Mesenchymal stem cell (in vitro differentiated cells and primary cell): ENCODE results near the gene SMIM33.
"Not testable (repeated sequence)": the region's sequence is repeated elsewhere in the genome, so short reads cannot be mapped to it uniquely, and the experiment has no call there.

ENCODE experiments used
- DNase-seq: peaks from one replicate; pipeline ENCODE4 v3.0.0-alpha.2; 2013
- H2AFZ ChIP-seq: one replicate; pipeline ENCODE4 v1.6.1; 2013; ENCODE audit warnings: low read depth, mild to moderate bottlenecking, control low read depth, inconsistent platforms, low read length, moderate library complexity
- H2AK5ac ChIP-seq: 2 replicates; pipeline ENCODE4 v1.6.1; 2013; ENCODE audit warnings: low read length, moderate library complexity, mild to moderate bottlenecking, inconsistent platforms; ENCODE audit not compliant: severe bottlenecking
- H2BK120ac ChIP-seq: one replicate; pipeline ENCODE4 v1.6.1; 2013; ENCODE audit warnings: low read depth, mild to moderate bottlenecking, inconsistent platforms, low read length, moderate library complexity
- H2BK12ac ChIP-seq, 2 experiments: one replicate each; pipeline ENCODE4 v1.6.1; 2013; ENCODE audit warnings: inconsistent platforms in 2 of 2, low read length in 2 of 2, mild to moderate bottlenecking in 2 of 2, moderate library complexity in 2 of 2, control low read depth in 1 of 2
- H2BK15ac ChIP-seq: one replicate; pipeline ENCODE4 v1.6.1; 2013; ENCODE audit warnings: mild to moderate bottlenecking, low read depth, inconsistent platforms; ENCODE audit not compliant: poor library complexity, severe bottlenecking
- H2BK5ac ChIP-seq: 2 replicates; pipeline ENCODE4 v1.6.1; 2013; ENCODE audit warnings: low read depth, mild to moderate bottlenecking, low read length, control low read depth, inconsistent platforms; ENCODE audit not compliant: poor library complexity, severe bottlenecking
- H3K14ac ChIP-seq, 2 experiments: one replicate each; pipeline ENCODE4 v1.6.1; 2013; ENCODE audit warnings: inconsistent platforms in 2 of 2, low read length in 2 of 2, control low read depth in 1 of 2, mild to moderate bottlenecking in 1 of 2, moderate library complexity in 1 of 2
- H3K18ac ChIP-seq, 2 experiments: one replicate each; pipeline ENCODE4 v1.6.1; 2013; ENCODE audit warnings: inconsistent platforms in 2 of 2, low read length in 2 of 2, control low read depth in 1 of 2, low read depth in 1 of 2, mild to moderate bottlenecking in 1 of 2
- H3K23ac ChIP-seq, 2 experiments: one replicate each; pipeline ENCODE4 v1.6.1; 2013; ENCODE audit warnings: inconsistent platforms in 2 of 2, low read length in 2 of 2, mild to moderate bottlenecking in 2 of 2, moderate library complexity in 2 of 2, control low read depth in 1 of 2
- H3K27ac ChIP-seq: 2 replicates; pipeline ENCODE4 v1.5.1; 2013; ENCODE audit warnings: mild to moderate bottlenecking, moderate library complexity, low read length, control low read depth, inconsistent platforms; ENCODE audit not compliant: poor library complexity, severe bottlenecking
- H3K27me3 ChIP-seq, 2 experiments: 2 replicates each; pipeline versions ENCODE4 v1.6.1 to v1.7.0; 2013; ENCODE audit warnings: low read length in 2 of 2, mild to moderate bottlenecking in 2 of 2, moderate library complexity in 2 of 2, control low read depth in 1 of 2, inconsistent platforms in 1 of 2; ENCODE audit not compliant: control insufficient read depth in 1 of 2, insufficient read depth in 1 of 2
- H3K36me3 ChIP-seq, 2 experiments: 2 replicates each; pipeline versions ENCODE4 v1.6.1 to v1.7.0; 2013; ENCODE audit warnings: low read length in 2 of 2, control low read depth in 1 of 2, inconsistent platforms in 1 of 2, low read depth in 1 of 2, mild to moderate bottlenecking in 1 of 2; ENCODE audit not compliant: insufficient read depth in 2 of 2, control insufficient read depth in 1 of 2
- H3K4ac ChIP-seq, 2 experiments: one replicate each; pipeline ENCODE4 v1.6.1; 2013; ENCODE audit warnings: inconsistent platforms in 2 of 2, low read length in 2 of 2, mild to moderate bottlenecking in 2 of 2, moderate library complexity in 2 of 2, control low read depth in 1 of 2, low read depth in 1 of 2
- H3K4me1 ChIP-seq: 2 replicates; pipeline ENCODE4 v1.6.1; 2013; ENCODE audit warnings: low read depth, low read length, control low read depth; ENCODE audit not compliant: control insufficient read depth, insufficient read depth
- H3K4me2 ChIP-seq: 2 replicates; pipeline ENCODE4 v1.6.1; 2013; ENCODE audit warnings: low read length, mild to moderate bottlenecking, inconsistent platforms; ENCODE audit not compliant: poor library complexity, severe bottlenecking
- H3K4me3 ChIP-seq, 2 experiments: 2 replicates each; pipeline versions ENCODE4 v1.5.1 to v1.7.0; 2013; ENCODE audit warnings: low read length in 2 of 2, mild to moderate bottlenecking in 2 of 2, control low read depth in 1 of 2, low read depth in 1 of 2; ENCODE audit not compliant: insufficient read depth in 1 of 2
- H3K79me1 ChIP-seq: replicated peaks from 2 replicates; pipeline ENCODE4 v1.6.1; 2013; ENCODE audit warnings: mild to moderate bottlenecking, control low read depth, low read length, inconsistent platforms; ENCODE audit not compliant: poor library complexity, severe bottlenecking
- H3K9ac ChIP-seq: 2 replicates; pipeline ENCODE4 v1.7.0; 2013; ENCODE audit warnings: mild to moderate bottlenecking, low read length, moderate library complexity
- H3K9me3 ChIP-seq: 2 replicates; pipeline ENCODE4 v1.7.0; 2013; ENCODE audit warnings: mild to moderate bottlenecking, low read length; ENCODE audit not compliant: control insufficient read depth
- H4K8ac ChIP-seq: one replicate; pipeline ENCODE4 v1.6.1; 2013; ENCODE audit warnings: inconsistent platforms, mild to moderate bottlenecking, low read length, moderate library complexity
- H4K91ac ChIP-seq: one replicate; pipeline ENCODE4 v1.6.1; 2013; ENCODE audit warnings: mild to moderate bottlenecking, low read length, inconsistent platforms
- WGBS: methylation state at CpG from one replicate; pipeline ENCODE4 v1.1.7; 2013; ENCODE audit warnings: mixed read lengths; 5-methylcytosine and 5-hydroxymethylcytosine counted together

Gene SMIM33

DNA sequence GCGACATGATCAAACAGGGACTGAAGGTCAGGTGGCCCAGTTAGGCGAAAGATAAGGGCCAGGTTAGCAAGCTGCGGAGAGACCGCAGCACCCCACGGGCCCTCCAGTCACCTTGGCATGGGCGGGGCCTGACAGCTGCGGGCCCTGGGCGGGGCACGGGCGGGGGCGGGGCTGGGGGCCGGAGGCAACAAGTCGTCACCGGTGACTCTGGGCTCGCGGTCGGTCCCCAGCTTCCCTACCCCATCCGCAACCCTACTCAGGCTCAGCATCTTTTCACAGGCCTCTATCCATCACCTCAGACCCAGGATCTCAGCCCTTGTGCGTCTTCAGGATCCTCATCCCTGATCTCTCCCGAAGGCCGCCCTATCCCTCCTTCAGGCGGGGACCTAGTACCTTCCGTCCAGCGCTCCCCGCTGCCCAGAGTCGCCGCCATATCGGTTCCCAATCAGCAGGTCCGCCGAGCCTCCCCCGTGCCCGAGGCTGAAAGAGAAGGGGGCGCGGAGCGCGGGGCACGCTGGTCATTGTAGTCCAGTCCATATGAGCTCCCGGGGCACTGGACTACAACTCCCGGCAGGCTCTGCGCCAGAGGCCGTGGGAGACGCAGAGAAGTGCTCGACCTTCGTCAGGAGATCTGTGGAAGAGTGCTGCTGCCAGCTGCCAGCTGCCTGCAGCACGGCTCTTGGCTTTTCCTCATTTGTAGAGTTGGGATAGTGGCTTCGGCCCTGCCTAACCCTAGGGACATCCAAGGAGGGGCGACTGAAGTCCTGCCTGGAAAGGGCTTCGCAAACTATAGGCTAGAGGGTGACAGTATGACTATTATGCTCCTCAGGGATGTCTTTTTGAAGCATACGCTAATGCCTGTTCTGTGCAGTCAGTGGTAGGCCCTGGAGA, 31.5 kb upstream of the SMIM33 start, which contains the start of gene DNAJC18:
Gene DNAJC18 (minus strand): TSS at position 513 of the 891 bp plus-strand sequence. CDS start 80 bp downstream, at position 433.
- H3K4ac ChIP-seq: peak within 1 kb of the TSS; percentile 77 to 94
- H4K8ac ChIP-seq: peak within 1 kb of the TSS; percentile 95
- peaks cover 4 to 15% of the 10 kb centered on the region in 2 experiments for H3K36me3 ChIP-seq
- H3K4me3 ChIP-seq: peak within 1 kb of the TSS; percentile 64 to 96
- peak within 1 kb of the TSS; percentile 92 for H3K27ac ChIP-seq
- H3K4me1 ChIP-seq: peaks cover 18% of the 10 kb centered on the region
- no peaks in the 10 kb centered on the region for H3K79me1 ChIP-seq
- WGBS: 6% methylated on average over 37 of the region's 49 CpGs
- H3K27me3 ChIP-seq: no peaks in the 10 kb centered on the region
- H2BK120ac ChIP-seq: peak within 1 kb of the TSS; percentile 80
- H3K4me2 ChIP-seq: peak within 1 kb of the TSS; percentile 64
- H2BK15ac ChIP-seq: peak within 1 kb of the TSS; percentile 71
- H2BK5ac ChIP-seq: no peak within 1 kb of the TSS
- H2BK12ac ChIP-seq: peak within 1 kb of the TSS in 1 of 2 experiments; percentile 54
- H2AFZ ChIP-seq: peak within 1 kb of the TSS; percentile 59
- H2AK5ac ChIP-seq: peak within 1 kb of the TSS; percentile 68
- H3K23ac ChIP-seq: peak within 1 kb of the TSS in 1 of 2 experiments; percentile 73
- peak within 1 kb of the TSS in 1 of 2 experiments; percentile 94 for H3K14ac ChIP-seq
- peak within 1 kb of the TSS; percentile 97 for H4K91ac ChIP-seq
- no peaks in the 10 kb centered on the region for H3K9me3 ChIP-seq
- peak within 1 kb of the TSS; percentile 93 to 95 for H3K18ac ChIP-seq
- H3K9ac ChIP-seq: peak within 1 kb of the TSS; percentile 98
- peak; percentile 93 for DNase-seq

DNA sequence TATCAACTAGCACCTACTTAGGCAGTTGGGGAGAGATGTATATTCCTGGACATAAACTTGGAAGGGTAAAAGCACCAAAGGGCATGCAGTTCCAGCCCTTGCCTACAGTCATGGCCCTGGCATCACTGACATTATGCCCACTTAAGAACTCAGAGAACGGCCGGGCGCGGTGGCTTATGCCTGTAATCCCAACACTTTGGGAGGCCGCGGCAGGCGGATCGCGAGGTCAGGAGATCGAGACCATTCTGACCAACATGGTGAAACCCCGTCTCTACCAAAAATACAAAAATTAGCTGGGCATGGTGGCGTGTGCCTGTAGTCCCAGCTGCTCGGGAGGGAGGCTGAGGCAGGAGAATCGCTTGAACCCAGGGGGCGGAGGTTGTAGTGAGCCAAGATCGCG, 30.4 kb upstream of the SMIM33 start:
- H3K4me2 ChIP-seq, H2BK120ac ChIP-seq, H3K14ac ChIP-seq, H3K9me3 ChIP-seq, H3K79me1 ChIP-seq, H2AK5ac ChIP-seq, H2AFZ ChIP-seq, H3K18ac ChIP-seq, H4K91ac ChIP-seq, H2BK12ac ChIP-seq, H2BK15ac ChIP-seq, H3K36me3 ChIP-seq, H3K27ac ChIP-seq, H3K4me3 ChIP-seq, H4K8ac ChIP-seq, H3K4ac ChIP-seq, DNase-seq, H2BK5ac ChIP-seq, H3K9ac ChIP-seq, H3K27me3 ChIP-seq, H3K23ac ChIP-seq: not testable (repeated sequence)
- peaks cover 19% of the 10 kb centered on the region for H3K4me1 ChIP-seq
- WGBS: 96% methylated on average over 15 of the region's 17 CpGs

DNA sequence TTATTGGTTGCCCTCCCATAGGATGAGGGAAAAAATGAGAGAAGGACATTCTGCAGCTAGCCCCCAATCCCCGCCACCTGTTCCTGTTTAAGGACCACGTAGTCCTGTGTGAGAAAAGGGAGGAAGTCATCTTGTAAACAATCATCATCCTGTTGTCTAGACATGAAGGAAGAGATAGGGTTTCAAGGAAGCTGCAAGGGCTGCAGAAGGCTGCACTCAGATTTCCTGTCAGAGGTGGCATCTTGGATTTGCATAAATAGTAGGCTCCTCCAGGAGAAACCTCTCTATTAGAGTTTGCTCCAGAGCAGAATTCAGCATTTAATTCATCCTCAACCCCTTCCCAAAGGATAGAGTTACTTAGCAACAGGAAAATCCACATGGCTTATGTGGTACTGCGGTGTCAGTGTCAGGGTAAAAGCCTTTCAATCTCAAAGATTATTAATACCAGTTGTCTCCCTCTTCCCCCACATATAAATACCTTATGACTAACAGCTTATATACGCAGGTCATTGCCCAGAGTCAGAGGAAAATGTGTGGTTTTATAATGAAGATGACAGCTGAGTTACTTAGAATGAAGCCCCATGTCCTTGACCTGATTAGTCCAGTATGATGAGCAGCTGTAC, 26.9 kb upstream of the SMIM33 start:
- H3K4me2 ChIP-seq: no peak overlapping the region
- H3K9me3 ChIP-seq: no peaks in the 10 kb centered on the region
- WGBS: 43% methylated on average over 3 of the region's 4 CpGs

More for the DNA sequence above, 26.9 kb upstream of the SMIM33 start:
- H3K23ac ChIP-seq: no peak overlapping the region
- no peaks in the 10 kb centered on the region for H3K36me3 ChIP-seq
- no peak overlapping the region for H2AFZ ChIP-seq
- no peak overlapping the region for H3K14ac ChIP-seq
- peaks cover 6% of the 10 kb centered on the region for H3K4me1 ChIP-seq
- no peaks in the 10 kb centered on the region for H3K27me3 ChIP-seq
- no peak overlapping the region for H4K8ac ChIP-seq
- no peak overlapping the region for H3K18ac ChIP-seq
- H2AK5ac ChIP-seq: no peak overlapping the region
- no peak overlapping the region for H2BK5ac ChIP-seq
- no peak overlapping the region for H2BK12ac ChIP-seq
- H4K91ac ChIP-seq: no peak overlapping the region
- H2BK15ac ChIP-seq: no peak overlapping the region
- DNase-seq: peak; percentile 79
- H2BK120ac ChIP-seq: no peak overlapping the region
- H3K9ac ChIP-seq: no peak overlapping the region
- H3K79me1 ChIP-seq: no peaks in the 10 kb centered on the region
- no peak overlapping the region for H3K4ac ChIP-seq
- H3K4me3 ChIP-seq: no peak overlapping the region
- no peak overlapping the region for H3K27ac ChIP-seq
